H9 (cell line): ENCODE data around the gene CYSTM1. TPM values are rescaled to one million over a fixed set of nuclear protein-coding genes. Genes with fewer than 3 reads are reported as not detected.

Experiments used
- DNase-seq: peaks from one replicate; pipeline ENCODE4 v3.0.0-alpha.2; 2017
- H2AFZ ChIP-seq: one replicate; pipeline ENCODE4 v1.6.1; 2013; ENCODE audit warnings: mild to moderate bottlenecking, low read length, control low read depth, moderate library complexity
- H2AK5ac ChIP-seq: 2 replicates; pipeline ENCODE4 v1.6.1; 2013; ENCODE audit warnings: low read length, control low read depth, mixed read lengths; ENCODE audit not compliant: insufficient read length
- H2BK120ac ChIP-seq: one replicate; pipeline ENCODE4 v1.6.1; 2013; ENCODE audit warnings: low read depth, mild to moderate bottlenecking, low read length, control low read depth, inconsistent platforms; ENCODE audit not compliant: poor library complexity, severe bottlenecking
- H2BK12ac ChIP-seq: 2 replicates; pipeline ENCODE4 v1.6.1; 2013; ENCODE audit warnings: low read length, control low read depth, mixed read lengths, low read depth; ENCODE audit not compliant: insufficient read length
- H2BK15ac ChIP-seq: 2 replicates; pipeline ENCODE4 v1.6.1; 2013; ENCODE audit warnings: low read depth, low read length, control low read depth
- H2BK20ac ChIP-seq: one replicate; pipeline ENCODE4 v1.6.1; 2013; ENCODE audit warnings: low read depth, mild to moderate bottlenecking, low read length, control low read depth, inconsistent platforms; ENCODE audit not compliant: poor library complexity, severe bottlenecking
- H2BK5ac ChIP-seq: 2 replicates; pipeline ENCODE4 v1.6.1; 2013; ENCODE audit warnings: low read length, control low read depth, mixed read lengths; ENCODE audit not compliant: insufficient read length
- H3K14ac ChIP-seq: 2 replicates; pipeline ENCODE4 v1.6.1; 2013; ENCODE audit warnings: low read length, control low read depth; ENCODE audit not compliant: insufficient read depth
- H3K18ac ChIP-seq: 2 replicates; pipeline ENCODE4 v1.6.1; 2013; ENCODE audit warnings: low read depth, mild to moderate bottlenecking, mixed read lengths, low read length, control low read depth; ENCODE audit not compliant: insufficient read length
- H3K23ac ChIP-seq: 2 replicates; pipeline ENCODE4 v1.6.1; 2013; ENCODE audit warnings: low read length, control low read depth, mixed read lengths, low read depth; ENCODE audit not compliant: insufficient read length
- H3K23me2 ChIP-seq: 2 replicates; pipeline ENCODE4 v1.6.1; 2013; ENCODE audit warnings: low read depth, mild to moderate bottlenecking, mixed read lengths, low read length, control low read depth; ENCODE audit not compliant: insufficient read length, poor library complexity, severe bottlenecking
- H3K27ac ChIP-seq: 2 replicates; pipeline ENCODE4 v1.5.1; 2013; ENCODE audit warnings: low read length, control low read depth, mixed read lengths, low read depth; ENCODE audit not compliant: insufficient read length
- H3K27me3 ChIP-seq: 2 replicates; pipeline ENCODE4 v1.6.1; 2013; ENCODE audit warnings: low read length, control low read depth, inconsistent platforms; ENCODE audit not compliant: insufficient read depth
- H3K4ac ChIP-seq: 2 replicates; pipeline ENCODE4 v1.6.1; 2013; ENCODE audit warnings: low read depth, mild to moderate bottlenecking, control low read depth, inconsistent platforms, low read length, moderate library complexity
- H3K4me1 ChIP-seq: 2 replicates; pipeline ENCODE4 v1.6.1; 2013; ENCODE audit warnings: low read length, control low read depth, inconsistent platforms; ENCODE audit not compliant: insufficient read depth
- H3K4me2 ChIP-seq: 2 replicates; pipeline ENCODE4 v1.6.1; 2013; ENCODE audit warnings: low read length, control low read depth, mixed read lengths; ENCODE audit not compliant: insufficient read length, insufficient read depth
- H3K56ac ChIP-seq: 2 replicates; pipeline ENCODE4 v1.6.1; 2013; ENCODE audit warnings: low read depth, mild to moderate bottlenecking, mixed read lengths, low read length, control low read depth; ENCODE audit not compliant: insufficient read length
- H3K79me1 ChIP-seq: 2 replicates; pipeline ENCODE4 v1.6.1; 2013; ENCODE audit warnings: low read depth, mild to moderate bottlenecking, moderate library complexity, low read length, control low read depth, inconsistent platforms; ENCODE audit not compliant: insufficient read depth, poor library complexity, severe bottlenecking
- H3K79me2 ChIP-seq: 2 replicates; pipeline ENCODE4 v1.6.1; 2013; ENCODE audit warnings: low read length, control low read depth, inconsistent platforms; ENCODE audit not compliant: insufficient read depth
- H3K9ac ChIP-seq: 2 replicates; pipeline ENCODE4 v1.6.1; 2013; ENCODE audit warnings: low read length, control low read depth, mixed read lengths; ENCODE audit not compliant: insufficient read length; ENCODE audit errors: extremely low read depth
- H3K9me3 ChIP-seq: one replicate; pipeline ENCODE4 v1.6.1; 2013; ENCODE audit warnings: low read depth, low read length, inconsistent platforms; ENCODE audit not compliant: control insufficient read depth
- H3T11ph ChIP-seq: one replicate; pipeline ENCODE4 v1.6.1; 2013; ENCODE audit warnings: mild to moderate bottlenecking, low read length, control low read depth, inconsistent platforms
- H4K20me1 ChIP-seq: one replicate; pipeline ENCODE4 v1.6.1; 2013; ENCODE audit not compliant: control insufficient read depth, insufficient read length, insufficient read depth
- H4K5ac ChIP-seq: 2 replicates; pipeline ENCODE4 v1.6.1; 2013; ENCODE audit warnings: low read depth, mild to moderate bottlenecking, mixed read lengths, low read length, control low read depth; ENCODE audit not compliant: insufficient read length
- H4K8ac ChIP-seq: replicated peaks from 2 replicates; pipeline ENCODE4 v1.6.1; 2013; ENCODE audit warnings: low read length, control low read depth, mixed read lengths, low read depth; ENCODE audit not compliant: insufficient read length
- H4K91ac ChIP-seq: 2 replicates; pipeline ENCODE4 v1.6.1; 2013; ENCODE audit warnings: low read depth, mild to moderate bottlenecking, moderate library complexity, mixed read lengths, low read length, control low read depth; ENCODE audit not compliant: insufficient read length
- H3K27ac Mint-ChIP-seq, 3 experiments: 2 replicates in 2 of 3; 3 replicates in 1 of 3; pipeline ENCODE4 v1.8.0; 2020 to 2021; ENCODE audit warnings: mixed read lengths in 3 of 3, mild to moderate bottlenecking in 1 of 3, moderate library complexity in 1 of 3
- H3K27me3 Mint-ChIP-seq: 2 replicates; pipeline ENCODE4 v1.8.0; 2021; ENCODE audit warnings: low read depth, mild to moderate bottlenecking, moderate library complexity, mixed read lengths
- H3K36me3 Mint-ChIP-seq, 3 experiments: 2 replicates in 2 of 3; 3 replicates in 1 of 3; pipeline ENCODE4 v1.8.0; 2020 to 2021; ENCODE audit warnings: low read depth in 3 of 3, mixed read lengths in 3 of 3; ENCODE audit not compliant: insufficient read depth in 1 of 3
- H3K4me1 Mint-ChIP-seq, 2 experiments: 2 replicates each; pipeline ENCODE4 v1.8.0; 2020; ENCODE audit warnings: mixed read lengths in 2 of 2
- H3K4me3 Mint-ChIP-seq, 2 experiments: 2 replicates in 1 of 2; 3 replicates in 1 of 2; pipeline ENCODE4 v1.8.0; 2020 to 2021; ENCODE audit warnings: mild to moderate bottlenecking in 2 of 2, mixed read lengths in 2 of 2, moderate library complexity in 1 of 2
- H3K9me3 Mint-ChIP-seq, 2 experiments: 2 replicates in 1 of 2; 3 replicates in 1 of 2; pipeline ENCODE4 v1.8.0; 2020; ENCODE audit warnings: mild to moderate bottlenecking in 2 of 2, mixed read lengths in 2 of 2, moderate library complexity in 1 of 2
- CTCF ChIP-seq: fragments of 200-600 bp; sonication (generic); conservative IDR thresholded peaks from 3 replicates; pipeline ENCODE4 v1.8.0; 2021; ENCODE audit warnings: antibody characterized with exemption, mild to moderate bottlenecking
- WGBS: extraction: QIAGEN DNeasy Blood & Tissue Kit; methylation state at CpG from one replicate; pipeline ENCODE4 v1.1.7; 2013; ENCODE audit warnings: missing lambda C conversion rate, low lambda C conversion rate, mixed read lengths; ENCODE audit not compliant: insufficient read length; ENCODE audit errors: extremely low coverage; 5-methylcytosine and 5-hydroxymethylcytosine counted together
- total RNA-seq: library from RNA; stranded (reverse); gene quantifications from 2 replicates; pipeline ENCODE4 v1.2.1, GENCODE V29; 2021

CYSTM1 gene
- total RNA-seq, 1 experiment from 2014 or later = 20.6 TPM

- no peak overlapping the region for H3K18ac ChIP-seq
- H3K27ac Mint-ChIP-seq = no peak overlapping the region
- no peak overlapping the region for H2AK5ac ChIP-seq
- H3K23ac ChIP-seq = no peak overlapping the region
- no peak overlapping the region for H2BK15ac ChIP-seq
- H3K36me3 Mint-ChIP-seq = no peaks in the 10 kb centered on the region; a peak in 1 of 7 replicates
- no peak overlapping the region for H3K56ac ChIP-seq
- no peak overlapping the region for H4K91ac ChIP-seq
- H3K4me1 ChIP-seq = no peaks in the 10 kb centered on the region; the same call in 1 of the 2 replicates
- no peak overlapping the region for H4K8ac ChIP-seq
- H3K9me3 Mint-ChIP-seq = no peaks in the 10 kb centered on the region; a peak in 1 of 5 replicates
- no peak overlapping the region for H3K27ac ChIP-seq
- H2AFZ ChIP-seq = no peak overlapping the region
- H3K4me2 ChIP-seq = no peak overlapping the region
- no CpG with 5 or more reads among the region's 2 CpGs for WGBS
- H3K27me3 Mint-ChIP-seq = no peaks in the 10 kb centered on the region
- no peak overlapping the region for H3K14ac ChIP-seq
- no peaks in the 10 kb centered on the region for H3K79me2 ChIP-seq
- H3K9me3 ChIP-seq = no peaks in the 10 kb centered on the region
- H3K9ac ChIP-seq = no peak overlapping the region
- no peaks in the 10 kb centered on the region for H3K79me1 ChIP-seq
- no peak overlapping the region for H3K4me3 Mint-ChIP-seq
- no peak for TF ChIP-seq CTCF
- no peak overlapping the region for H2BK12ac ChIP-seq
- H3T11ph ChIP-seq = no peak overlapping the region
- H4K20me1 ChIP-seq = no peaks in the 10 kb centered on the region
- H3K4ac ChIP-seq = no peak overlapping the region
- no peak for DNase-seq
- H3K23me2 ChIP-seq = no peaks in the 10 kb centered on the region
- H2BK5ac ChIP-seq = no peak overlapping the region
- H2BK20ac ChIP-seq = no peak overlapping the region
- H3K27me3 ChIP-seq = no peaks in the 10 kb centered on the region
- H2BK120ac ChIP-seq = no peak overlapping the region
- no peak overlapping the region for H4K5ac ChIP-seq
- H3K4me1 Mint-ChIP-seq = peaks cover 13 to 16% of the 10 kb centered on the region in 2 experiments
Measured at GRCh38 chr5:140185409-140185808, 10.4 kb downstream of the CYSTM1 start.
